ENCODE measurements around the gene KRTAP10-12.
"Not testable (repeated sequence)": the region's sequence is repeated elsewhere in the genome, so short reads cannot be mapped to it uniquely, and the experiment has no call there.

The KRTAP10-12 gene

GRCh38 chr21:44686000-44686781, 10.8 kb upstream of the KRTAP10-12 start:
- DNase-seq (ENCODE audit: low read depth): no peak
- H3K4me3 ChIP-seq (ENCODE audit: low read length): no peak overlapping the region
- no peak for TF ChIP-seq CTCF (conservative IDR thresholded peaks at IDR 0.05; ENCODE audit: low read depth, low read length)

- no peak for DNase-seq (ENCODE audit: low read depth)
- H3K4me3 ChIP-seq (ENCODE audit: low read length): no peak overlapping the region
- no peak for TF ChIP-seq CTCF (conservative IDR thresholded peaks at IDR 0.05; ENCODE audit: low read depth, low read length)
Observed at GRCh38 chr21:44686843-44687561, 10.0 kb upstream of the KRTAP10-12 start.

- no peak for TF ChIP-seq CTCF (conservative IDR thresholded peaks at IDR 0.05; ENCODE audit: low read depth, low read length)
- no peak overlapping the region for H3K4me3 ChIP-seq (ENCODE audit: low read length)
- DNase-seq (ENCODE audit: low read depth): no peak
Observed at GRCh38 chr21:44687671-44688070, 9.3 kb upstream of the KRTAP10-12 start.

- not testable (repeated sequence) for H3K4me3 ChIP-seq (ENCODE audit: low read length); DNase-seq (ENCODE audit: low read depth)
Observed at GRCh38 chr21:44689740-44690139, 7.2 kb upstream of the KRTAP10-12 start.

GRCh38 chr21:44691686-44692085, 5.3 kb upstream of the KRTAP10-12 start:
- DNase-seq (ENCODE audit: low read depth): no peak
- TF ChIP-seq CTCF (conservative IDR thresholded peaks at IDR 0.05; ENCODE audit: low read depth, low read length): no peak
- no peak overlapping the region for H3K4me3 ChIP-seq (ENCODE audit: low read length)

- no peak for DNase-seq (ENCODE audit: low read depth)
- H3K4me3 ChIP-seq (ENCODE audit: low read length): no peak overlapping the region
- TF ChIP-seq CTCF (conservative IDR thresholded peaks at IDR 0.05; ENCODE audit: low read depth, low read length): no peak
Observed at GRCh38 chr21:44692798-44693512, 4.0 kb upstream of the KRTAP10-12 start.

- DNase-seq (ENCODE audit: low read depth): no peak
- no peak overlapping the region for H3K4me3 ChIP-seq (ENCODE audit: low read length)
- no peak for TF ChIP-seq CTCF (conservative IDR thresholded peaks at IDR 0.05; ENCODE audit: low read depth, low read length)
Observed at GRCh38 chr21:44694776-44695175, 2.2 kb upstream of the KRTAP10-12 start.
